ENCODE data around the gene TRPM5.

TRPM5 gene

GRCh38 chr11:2436013-2436520 lies 8.2 kb downstream of the TRPM5 start:
- DNase-seq (ENCODE audit: low spot score), result no peak

GRCh38 chr11:2435288-2436012 lies 8.9 kb downstream of the TRPM5 start:
- DNase-seq (ENCODE audit: low spot score), result no peak

GRCh38 chr11:2434506-2435255 lies 9.6 kb downstream of the TRPM5 start:
- DNase-seq (ENCODE audit: low spot score), result no peak

GRCh38 chr11:2434008-2434407 lies 10.3 kb downstream of the TRPM5 start:
- no peak for DNase-seq (ENCODE audit: low spot score)

- DNase-seq (ENCODE audit: low spot score), result no peak
These were observed 11.0 kb downstream of the TRPM5 start for GRCh38 chr11:2433106-2433925.

- DNase-seq (ENCODE audit: low spot score), result no peak
These were observed 11.7 kb downstream of the TRPM5 start for GRCh38 chr11:2432628-2433071.

GRCh38 chr11:2432171-2432621 lies 12.1 kb downstream of the TRPM5 start:
- DNase-seq (ENCODE audit: low spot score), result no peak

GRCh38 chr11:2431395-2431794 lies 12.9 kb downstream of the TRPM5 start:
- no peak for DNase-seq (ENCODE audit: low spot score)

GRCh38 chr11:2428322-2428795 lies 16.0 kb downstream of the TRPM5 start:
- DNase-seq (ENCODE audit: low spot score), result peak; percentile 84

- DNase-seq (ENCODE audit: low spot score), result no peak
These were observed 16.5 kb downstream of the TRPM5 start for GRCh38 chr11:2427721-2428321.

- DNase-seq (ENCODE audit: low spot score), result no peak
These were observed 17.3 kb downstream of the TRPM5 start for GRCh38 chr11:2426826-2427521.

GRCh38 chr11:2426221-2426620 lies 18.1 kb downstream of the TRPM5 start:
- DNase-seq (ENCODE audit: low spot score), result no peak

- no peak for DNase-seq (ENCODE audit: low spot score)
These were observed 18.8 kb downstream of the TRPM5 start for GRCh38 chr11:2425506-2425905.

- DNase-seq (ENCODE audit: low spot score), result no peak
These were observed 19.4 kb downstream of the TRPM5 start for GRCh38 chr11:2424811-2425495.

- DNase-seq (ENCODE audit: low spot score), result no peak
These were observed 20.9 kb downstream of the TRPM5 start for GRCh38 chr11:2423157-2424025.

- no peak for DNase-seq (ENCODE audit: low spot score)
These were observed 21.7 kb downstream of the TRPM5 start for GRCh38 chr11:2422461-2423156.

GRCh38 chr11:2421996-2422395 lies 22.3 kb downstream of the TRPM5 start:
- no peak for DNase-seq (ENCODE audit: low spot score)

- DNase-seq (ENCODE audit: low spot score), result no peak
These were observed 22.9 kb downstream of the TRPM5 start for GRCh38 chr11:2421226-2421994.

Measured in HuH-7.5 (cell line).